MCF 10A (cell line): ENCODE results near the gene BOLA2B. TPM values are rescaled to one million over a fixed set of nuclear protein-coding genes. Genes with fewer than 3 reads are reported as not detected.

ENCODE experiments used
- BruUV-seq: library from RNA; stranded (reverse); fragments of 400-500 nt; replicated peaks from 2 replicates; lab custom pipeline; 2021; lab: Mats Ljungman, UMichigan
- CTCF ChIA-PET: fragments of 300-600 bp; sonication (Branson Sonifier 250); formaldehyde crosslinking; extraction: SDS; loops from one replicate; lab custom pipeline; 2021; ENCODE audit warnings: antibody characterized with exemption, inconsistent platforms; lab: Yijun Ruan, JAX
- POLR2A ChIA-PET: fragments of 300-600, 350-650 bp; sonication (Branson Sonifier 250); formaldehyde crosslinking; extraction: SDS; loops from one replicate; lab custom pipeline; 2020; ENCODE audit warnings: antibody characterized with exemption, inconsistent platforms; lab: Yijun Ruan, JAX
- DNase-seq: peaks from one replicate; pipeline ENCODE4 v3.0.0-alpha.2; 2018; ENCODE audit not compliant: unreplicated experiment
- H3K27ac Mint-ChIP-seq: one replicate; pipeline ENCODE4 v1.8.0; 2022; ENCODE audit warnings: mild to moderate bottlenecking, low read depth, mixed read lengths; ENCODE audit not compliant: unreplicated experiment
- H3K27me3 Mint-ChIP-seq: one replicate; pipeline ENCODE4 v1.8.0; 2022; ENCODE audit warnings: mixed read lengths; ENCODE audit not compliant: insufficient read depth, unreplicated experiment
- H3K36me3 Mint-ChIP-seq: one replicate; pipeline ENCODE4 v1.8.0; 2022; ENCODE audit warnings: mild to moderate bottlenecking, moderate library complexity, mixed read lengths; ENCODE audit not compliant: insufficient read depth, unreplicated experiment
- H3K4me1 Mint-ChIP-seq: one replicate; pipeline ENCODE4 v1.8.0; 2022; ENCODE audit warnings: mixed read lengths; ENCODE audit not compliant: insufficient read depth, unreplicated experiment
- H3K4me3 Mint-ChIP-seq: one replicate; pipeline ENCODE4 v1.8.0; 2022; ENCODE audit warnings: mild to moderate bottlenecking, moderate library complexity, mixed read lengths; ENCODE audit not compliant: unreplicated experiment
- H3K9me3 Mint-ChIP-seq: one replicate; pipeline ENCODE4 v1.8.0; 2022; ENCODE audit warnings: mixed read lengths; ENCODE audit not compliant: unreplicated experiment
- CTCF ChIP-seq: fragments of 200-600 bp; IDR thresholded peaks from one replicate; pipeline ENCODE4 v1.8.0; 2022; ENCODE audit warnings: antibody characterized with exemption, mild to moderate bottlenecking; ENCODE audit not compliant: unreplicated experiment
- intact Hi-C: fragments of 100-400 bp; cut with micrococcal nuclease; formaldehyde crosslinking; loops from 2 replicates; pipeline ENCODE4 v1.14.1; 2022
- total RNA-seq: library from RNA; stranded (reverse); gene quantifications from 2 replicates; pipeline ENCODE4 v1.2.3, GENCODE V29; 2022

The BOLA2B gene
- total RNA-seq, 1 experiment from 2014 or later: 132 TPM

GRCh38 chr16:30184891-30185682 lies 8.4 kb downstream of the BOLA2B start:
- TF ChIP-seq CTCF: no peak
- H3K27ac Mint-ChIP-seq: no peak overlapping the region
- intact Hi-C loops: no loop called here
- no peak overlapping the region for H3K4me3 Mint-ChIP-seq
- no peaks in the 10 kb centered on the region for H3K9me3 Mint-ChIP-seq
- POLR2A ChIA-PET: interaction anchor here (0.6 kb wide), 1 partner anchor 24 kb away, joined by 4 read pairs; no protein-coding TSS in a partner anchor
- no TSS peak for BruUV-seq
- no peaks in the 10 kb centered on the region for H3K36me3 Mint-ChIP-seq
- H3K4me1 Mint-ChIP-seq: peaks cover 4% of the 10 kb centered on the region
- H3K27me3 Mint-ChIP-seq: no peaks in the 10 kb centered on the region
- CTCF ChIA-PET: interaction anchor here (0.5 to 2.4 kb wide), 2 partner anchors 93 to 185 kb away, joined by 3 to 9 read pairs; partner anchors contain the start of genes TBC1D10B and TBX6
- no peak for DNase-seq

DNA sequence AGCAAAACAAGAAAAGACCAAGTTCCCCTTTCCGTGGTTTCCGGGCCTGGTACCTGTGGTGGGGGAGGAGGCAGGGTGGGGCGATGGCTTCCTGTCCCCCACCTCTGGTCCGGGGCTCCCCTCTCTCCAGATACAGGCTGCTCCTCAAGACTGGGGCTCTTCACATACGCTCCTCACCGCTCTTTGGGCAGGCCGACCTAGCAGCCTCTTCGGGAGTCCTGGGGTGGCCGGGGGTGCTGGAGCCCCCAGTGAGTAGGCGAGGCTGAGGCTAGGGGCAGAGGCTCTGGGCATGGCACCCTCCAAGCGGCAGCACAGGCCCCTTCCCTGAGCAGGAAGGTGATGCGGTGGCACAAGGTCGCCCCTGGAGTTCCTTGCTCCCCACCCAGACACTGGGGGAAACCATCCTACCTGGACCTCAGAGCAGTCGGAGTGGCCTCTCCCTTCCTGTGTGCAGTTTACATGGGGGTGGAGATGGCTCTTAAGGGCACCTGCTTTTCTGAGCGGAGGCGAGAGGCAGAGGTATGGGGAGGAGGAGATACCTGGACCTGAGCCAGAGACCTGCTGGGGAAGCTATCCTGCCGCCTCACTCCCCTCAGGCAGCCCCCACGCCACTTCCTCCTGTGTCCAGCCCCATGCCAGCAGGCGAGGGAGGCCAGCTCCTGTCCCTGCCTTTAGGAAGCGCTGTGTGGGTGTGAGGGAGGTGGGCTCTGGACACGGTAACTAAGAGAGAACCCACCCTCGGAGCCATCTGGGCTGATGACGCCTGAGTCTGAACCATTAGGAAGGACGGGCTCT lies 9.2 kb downstream of the BOLA2B start:
- no peaks in the 10 kb centered on the region for H3K27me3 Mint-ChIP-seq
- BruUV-seq: no TSS peak
- peak; percentile 40 for DNase-seq
- intact Hi-C loops: no loop called here
- no peaks in the 10 kb centered on the region for H3K36me3 Mint-ChIP-seq
- H3K9me3 Mint-ChIP-seq: no peaks in the 10 kb centered on the region
- POLR2A ChIA-PET: interaction anchor here (1.5 kb wide), 1 partner anchor 64 kb away, joined by 4 read pairs; no protein-coding TSS in a partner anchor
- no peak for TF ChIP-seq CTCF
- H3K4me1 Mint-ChIP-seq: peaks cover 4% of the 10 kb centered on the region
- CTCF ChIA-PET: no interaction called here
- H3K4me3 Mint-ChIP-seq: peak overlapping the region; percentile 46
- H3K27ac Mint-ChIP-seq: no peak overlapping the region

DNA sequence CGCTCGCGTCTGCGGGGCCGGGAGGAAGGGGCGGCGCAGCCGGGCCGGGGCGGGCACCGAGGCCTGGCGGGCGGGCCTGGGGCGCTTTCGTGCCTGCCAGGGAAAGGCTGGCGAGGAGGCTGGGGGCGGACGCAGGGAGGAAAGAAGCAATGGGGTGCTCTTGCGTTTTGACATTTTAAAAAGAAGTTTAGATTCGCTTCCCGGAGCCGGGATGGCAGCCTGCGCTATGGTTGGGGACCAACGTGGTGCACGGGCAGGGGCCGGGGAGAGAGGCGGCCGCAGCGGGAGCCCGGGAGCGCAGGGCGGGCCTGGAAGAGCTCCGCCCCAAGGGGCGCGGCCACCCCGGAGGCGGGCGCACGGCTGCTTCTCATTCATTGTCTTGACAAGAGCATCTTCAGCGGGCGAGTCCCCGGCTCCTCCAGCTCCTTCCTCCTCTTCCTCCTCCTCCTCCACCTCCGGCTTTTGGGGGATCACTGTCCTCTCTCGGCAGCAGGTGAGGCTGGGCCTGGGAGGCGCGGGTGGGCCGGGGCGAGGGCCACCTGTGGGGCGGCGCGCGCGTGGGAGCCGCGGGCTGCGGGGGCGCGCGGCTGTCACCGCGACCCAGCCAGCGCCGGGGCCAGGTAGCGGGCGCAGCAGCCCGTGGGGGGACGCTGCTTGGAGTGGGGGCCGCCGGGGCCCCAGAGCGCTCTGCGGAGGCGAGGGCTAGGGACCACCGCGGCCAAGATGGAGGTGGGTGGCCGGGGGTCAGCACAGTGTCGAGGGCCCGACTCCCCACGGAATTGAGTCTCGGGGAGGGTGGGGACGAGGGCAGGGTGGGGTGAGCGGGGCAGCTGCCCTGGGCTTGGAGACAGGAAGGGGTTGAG lies 10.0 kb downstream of the BOLA2B start, which contains the start of gene CORO1A:
TSS of gene CORO1A (plus strand) at position 370 of the 863 bp plus-strand sequence. CDS start 1,608 bp downstream, outside the sequence.
- CTCF ChIA-PET: interaction anchor here (0.7 kb wide), 1 partner anchor 71 kb away, joined by 5 read pairs; no protein-coding TSS in a partner anchor
- no peaks in the 10 kb centered on the region for H3K9me3 Mint-ChIP-seq
- intact Hi-C loops: no loop called here
- peak within 1 kb of the TSS; percentile 72 for H3K4me3 Mint-ChIP-seq
- TF ChIP-seq CTCF: no peak
- no peaks in the 10 kb centered on the region for H3K27me3 Mint-ChIP-seq
- peak within 1 kb of the TSS; percentile 19 for H3K27ac Mint-ChIP-seq
- POLR2A ChIA-PET: interaction anchor here (0.7 to 1.5 kb wide), 7 partner anchors 18 to 130 kb away, joined by 3 to 7 read pairs (median 3); partner anchors contain the start of gene ALDOA
- no TSS peak for BruUV-seq
- no peaks in the 10 kb centered on the region for H3K36me3 Mint-ChIP-seq
- DNase-seq: peak; percentile 79
- H3K4me1 Mint-ChIP-seq: peaks cover 4% of the 10 kb centered on the region
